BE2C (cell line): ENCODE results near the gene NINJ2.

Experiments used
- DNase-seq: peaks from one replicate; pipeline ENCODE4 v3.0.0-alpha.2; 2020
- H3K27me3 ChIP-seq: fragments of 250-450 bp; sonication (Bioruptor Pico); 2 replicates; pipeline ENCODE4 v1.5.1; 2020; ENCODE audit warnings: mild to moderate bottlenecking
- H3K36me3 ChIP-seq: fragments of 250-450 bp; sonication (Bioruptor Pico); 2 replicates; pipeline ENCODE4 v1.5.1; 2020; ENCODE audit warnings: mild to moderate bottlenecking
- H3K4me1 ChIP-seq: fragments of 250-450 bp; sonication (Bioruptor Pico); 2 replicates; pipeline ENCODE4 v1.5.1; 2020
- H3K4me3 ChIP-seq: 2 replicates; pipeline ENCODE4 v1.5.1; 2011; ENCODE audit warnings: low read depth, low read length
- H3K9me3 ChIP-seq: fragments of 250-450 bp; sonication (Bioruptor Pico); 2 replicates; pipeline ENCODE4 v1.5.1; 2020
- TF ChIP-seq, protein P1 (sequence below): IDR thresholded peaks from 2 replicates; pipeline ENCODE4 v1.5.1; 2012; ENCODE audit warnings: mild to moderate bottlenecking, low read depth, low read length

Gene NINJ2

DNA sequence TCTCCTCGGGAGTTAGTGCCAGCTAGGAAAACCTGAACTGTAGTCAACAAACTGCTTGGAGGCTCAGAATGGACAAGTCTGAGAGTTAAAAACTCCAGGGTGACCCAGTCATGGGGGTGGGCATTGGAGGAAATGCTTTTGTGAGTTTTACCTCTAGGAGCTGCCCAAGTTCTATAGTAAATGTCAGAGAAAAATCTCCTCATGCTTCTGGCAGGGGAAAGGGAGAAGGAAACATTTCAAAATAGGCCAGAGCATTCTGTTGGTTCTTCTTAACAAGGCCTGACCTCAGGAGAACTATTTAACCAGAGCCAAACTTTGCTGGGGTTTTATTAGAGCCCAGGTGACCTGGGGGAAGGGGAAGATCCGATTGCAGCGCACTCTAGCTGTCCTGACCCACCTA, 12.3 kb downstream of the NINJ2 start:
- Histone ChIP-seq H3K4me1 (no peaks in the 10 kb centered on the region), H3K27me3 (no peaks in the 10 kb centered on the region)
- TF ChIP-seq, protein P1, sequence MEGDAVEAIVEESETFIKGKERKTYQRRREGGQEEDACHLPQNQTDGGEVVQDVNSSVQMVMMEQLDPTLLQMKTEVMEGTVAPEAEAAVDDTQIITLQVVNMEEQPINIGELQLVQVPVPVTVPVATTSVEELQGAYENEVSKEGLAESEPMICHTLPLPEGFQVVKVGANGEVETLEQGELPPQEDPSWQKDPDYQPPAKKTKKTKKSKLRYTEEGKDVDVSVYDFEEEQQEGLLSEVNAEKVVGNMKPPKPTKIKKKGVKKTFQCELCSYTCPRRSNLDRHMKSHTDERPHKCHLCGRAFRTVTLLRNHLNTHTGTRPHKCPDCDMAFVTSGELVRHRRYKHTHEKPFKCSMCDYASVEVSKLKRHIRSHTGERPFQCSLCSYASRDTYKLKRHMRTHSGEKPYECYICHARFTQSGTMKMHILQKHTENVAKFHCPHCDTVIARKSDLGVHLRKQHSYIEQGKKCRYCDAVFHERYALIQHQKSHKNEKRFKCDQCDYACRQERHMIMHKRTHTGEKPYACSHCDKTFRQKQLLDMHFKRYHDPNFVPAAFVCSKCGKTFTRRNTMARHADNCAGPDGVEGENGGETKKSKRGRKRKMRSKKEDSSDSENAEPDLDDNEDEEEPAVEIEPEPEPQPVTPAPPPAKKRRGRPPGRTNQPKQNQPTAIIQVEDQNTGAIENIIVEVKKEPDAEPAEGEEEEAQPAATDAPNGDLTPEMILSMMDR: no peak

DNA sequence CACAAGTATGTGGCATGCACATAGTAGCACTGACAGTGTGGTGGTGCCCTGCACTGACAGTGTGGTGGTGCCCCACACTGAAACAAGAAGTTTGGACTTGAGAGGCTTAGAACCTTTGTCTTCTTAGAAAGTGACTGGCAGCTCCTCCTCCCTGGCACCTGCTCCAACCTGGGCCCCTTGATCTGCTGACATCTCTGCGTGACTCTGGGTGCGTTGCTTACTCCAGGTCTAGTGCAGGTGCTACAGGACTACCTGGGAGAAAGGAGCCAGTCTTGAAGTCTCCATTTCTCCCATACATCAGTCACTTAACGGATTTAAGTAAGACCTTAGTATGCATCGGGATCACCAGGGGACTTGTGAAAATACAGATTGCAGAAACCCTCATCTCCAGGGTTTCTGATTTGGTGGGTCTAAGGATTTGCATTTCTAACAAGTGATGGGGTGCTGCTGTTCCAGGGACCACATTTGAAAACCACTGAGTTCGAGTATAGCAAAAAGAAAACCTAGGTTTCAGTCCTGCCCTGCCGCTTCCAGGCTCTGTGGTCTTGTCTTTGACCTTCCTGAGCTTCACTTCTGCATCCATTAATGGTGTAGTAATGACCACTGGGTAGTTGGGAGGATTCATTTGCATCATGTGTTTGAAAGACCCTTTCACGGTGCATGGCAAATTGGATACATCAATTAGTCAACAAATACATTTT, 15.7 kb downstream of the NINJ2 start:
- H3K36me3 ChIP-seq: no peaks in the 10 kb centered on the region
- TF ChIP-seq, protein P1: no peak
- no peak for DNase-seq
- peaks cover 11% of the 10 kb centered on the region for H3K4me1 ChIP-seq
- H3K4me3 ChIP-seq: no peak overlapping the region
- no peaks in the 10 kb centered on the region for H3K9me3 ChIP-seq
- no peaks in the 10 kb centered on the region for H3K27me3 ChIP-seq

More for the DNA sequence above, 12.3 kb downstream of the NINJ2 start:
- no peak for DNase-seq
- no peak overlapping the region for H3K4me3 ChIP-seq
- no peaks in the 10 kb centered on the region for H3K36me3 ChIP-seq
- H3K9me3 ChIP-seq: no peaks in the 10 kb centered on the region

DNA sequence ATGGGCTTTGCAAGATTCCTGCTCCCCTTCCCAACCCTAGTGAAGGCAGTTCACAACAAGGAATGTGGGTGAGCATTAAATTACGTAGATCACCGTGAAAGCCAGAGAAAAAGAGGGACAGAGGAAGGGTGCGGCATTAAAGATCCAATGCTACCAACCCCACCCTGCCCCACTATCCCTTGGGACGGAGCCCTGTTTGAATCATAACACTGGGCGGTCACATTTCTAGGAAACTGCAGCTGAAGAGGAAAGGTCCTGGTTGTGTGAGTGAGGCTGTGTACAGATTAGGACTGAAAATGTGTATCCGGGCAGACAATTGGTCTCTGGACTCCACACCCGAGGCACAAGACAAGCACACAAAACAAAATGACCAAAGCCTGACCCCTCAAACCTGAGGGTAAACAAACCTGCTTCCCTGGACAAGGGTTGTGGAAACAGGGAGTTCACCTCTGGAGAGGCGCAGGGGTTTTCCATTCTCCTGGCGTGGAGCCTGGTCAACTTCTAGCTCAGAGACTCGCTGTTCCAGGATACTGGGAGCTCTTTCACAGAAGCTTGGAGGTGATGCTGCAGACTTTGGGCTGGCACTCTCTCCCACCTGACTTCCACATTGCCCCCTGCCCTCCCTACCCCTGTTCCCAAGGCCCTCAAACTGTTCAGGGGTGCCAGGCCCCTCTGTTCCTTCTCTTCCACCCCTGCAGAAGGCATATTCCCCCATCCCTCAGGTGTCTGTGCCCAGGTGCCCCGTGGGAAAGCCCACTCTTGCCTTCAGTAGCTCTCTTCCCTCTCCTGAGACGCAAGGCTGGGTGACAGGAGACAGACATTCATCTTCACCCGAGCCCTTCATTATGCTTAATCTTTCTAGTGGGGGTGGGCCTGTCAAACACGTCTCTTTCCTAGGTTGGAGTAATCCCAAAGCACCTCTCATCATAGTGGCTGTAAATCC, 16.5 kb downstream of the NINJ2 start:
- Histone ChIP-seq H3K9me3 (no peaks in the 10 kb centered on the region), H3K4me1 (peaks cover 11% of the 10 kb centered on the region), H3K36me3 (no peaks in the 10 kb centered on the region), H3K4me3 (no peak overlapping the region), H3K27me3 (no peaks in the 10 kb centered on the region)
- no peak for DNase-seq
- TF ChIP-seq, protein P1: no peak

DNA sequence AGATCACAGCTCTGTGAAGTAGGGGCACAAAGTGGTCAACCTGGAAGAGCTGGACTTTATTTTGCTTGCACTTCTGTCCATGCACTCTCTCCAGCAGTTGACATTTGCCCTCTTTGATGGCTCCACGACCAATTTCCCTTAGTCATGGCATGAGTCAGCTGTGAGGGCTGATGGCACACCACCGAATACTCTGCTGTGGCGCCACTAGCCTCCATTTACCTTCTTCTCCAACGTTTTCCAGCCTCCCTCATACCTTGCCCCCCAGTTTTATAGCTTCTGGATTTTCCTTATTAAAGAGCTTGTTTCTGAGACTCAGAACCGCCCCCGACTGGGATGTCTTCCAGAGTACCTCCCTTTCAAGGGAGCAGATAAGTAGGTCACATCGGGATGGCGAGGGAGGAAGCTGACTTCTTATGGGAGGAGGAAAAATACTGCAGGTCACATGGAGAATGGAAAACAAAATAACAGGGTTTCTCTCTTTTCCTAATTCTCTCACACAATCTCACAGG, 17.6 kb downstream of the NINJ2 start:
- DNase-seq: no peak
- TF ChIP-seq, protein P1: no peak
- Histone ChIP-seq H3K4me1 (peaks cover 11% of the 10 kb centered on the region), H3K27me3 (no peaks in the 10 kb centered on the region), H3K36me3 (no peaks in the 10 kb centered on the region), H3K9me3 (no peaks in the 10 kb centered on the region), H3K4me3 (no peak overlapping the region)

DNA sequence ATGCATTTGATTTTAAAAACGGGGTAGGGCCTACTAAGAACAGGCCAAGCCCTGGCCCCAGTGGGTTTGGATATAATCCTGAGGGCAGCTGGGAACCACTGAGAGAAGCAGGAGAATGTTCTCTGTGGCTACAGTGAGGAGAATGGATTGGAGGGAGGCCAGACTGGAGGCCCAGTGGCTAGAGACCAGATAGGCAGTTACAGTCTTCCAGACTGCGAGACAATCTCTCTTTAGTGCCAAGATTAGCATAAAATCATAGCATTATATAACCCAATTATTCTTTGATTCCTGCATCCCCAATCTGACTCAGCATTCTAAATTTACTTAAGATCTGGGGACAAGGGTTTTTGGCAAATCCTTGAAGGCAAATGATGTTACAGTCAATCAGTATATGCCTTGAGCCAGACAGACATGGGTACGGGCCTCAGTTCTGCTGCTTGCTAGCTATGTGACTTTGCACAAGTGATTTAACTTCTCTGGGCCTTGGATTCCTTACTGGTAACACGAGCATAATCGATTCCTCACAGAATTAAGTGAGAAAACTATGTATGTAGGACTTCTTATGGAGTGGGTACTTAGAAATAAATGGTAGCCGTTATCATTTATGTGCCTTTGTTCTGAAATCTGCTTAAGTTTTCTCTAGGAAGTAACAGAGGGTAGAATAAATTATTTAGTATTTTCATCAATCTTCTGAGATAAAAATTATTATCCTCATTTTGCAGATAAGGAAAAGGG, 18.3 kb downstream of the NINJ2 start:
- peaks cover 11% of the 10 kb centered on the region for H3K4me1 ChIP-seq

More for the DNA sequence above, 18.3 kb downstream of the NINJ2 start:
- Histone ChIP-seq H3K9me3 (no peaks in the 10 kb centered on the region), H3K27me3 (no peaks in the 10 kb centered on the region), H3K4me3 (no peak overlapping the region), H3K36me3 (no peaks in the 10 kb centered on the region)
- TF ChIP-seq, protein P1: no peak
- DNase-seq: no peak
